Panc1 (cell line): Measurements from ENCODE around the gene C16orf46.

Experiments used
- POLR2AphosphoS5 ChIP-seq: IDR thresholded peaks from 2 replicates; pipeline ENCODE4 v1.6.1; 2012; ENCODE audit warnings: mild to moderate bottlenecking, low read depth, low read length, moderate library complexity
- SIN3A ChIP-seq: IDR thresholded peaks from 2 replicates; pipeline ENCODE4 v1.6.1; 2012; ENCODE audit warnings: low read depth, mild to moderate bottlenecking, low read length, moderate library complexity, borderline replicate concordance; ENCODE audit not compliant: insufficient read depth
- TCF7L2 ChIP-seq: IDR thresholded peaks from 2 replicates; pipeline ENCODE4 v1.6.1; 2011; ENCODE audit warnings: mild to moderate bottlenecking, low read depth, low read length, inconsistent platforms
- TF ChIP-seq, protein P1 (sequence below): fragments of 450-650 bp; IDR thresholded peaks from 2 replicates; pipeline ENCODE4 v1.5.1; 2017; ENCODE audit warnings: mild to moderate bottlenecking
- TF ChIP-seq, protein P2 (sequence below), 2 experiments: IDR thresholded peaks; 2 replicates each; pipeline ENCODE4 v1.6.1; 2011 to 2012; ENCODE audit warnings: low read depth in 2 of 2, control low read depth in 1 of 2, low read length in 1 of 2, mild to moderate bottlenecking in 1 of 2, moderate library complexity in 1 of 2; ENCODE audit not compliant: insufficient read depth in 1 of 2

DNA sequence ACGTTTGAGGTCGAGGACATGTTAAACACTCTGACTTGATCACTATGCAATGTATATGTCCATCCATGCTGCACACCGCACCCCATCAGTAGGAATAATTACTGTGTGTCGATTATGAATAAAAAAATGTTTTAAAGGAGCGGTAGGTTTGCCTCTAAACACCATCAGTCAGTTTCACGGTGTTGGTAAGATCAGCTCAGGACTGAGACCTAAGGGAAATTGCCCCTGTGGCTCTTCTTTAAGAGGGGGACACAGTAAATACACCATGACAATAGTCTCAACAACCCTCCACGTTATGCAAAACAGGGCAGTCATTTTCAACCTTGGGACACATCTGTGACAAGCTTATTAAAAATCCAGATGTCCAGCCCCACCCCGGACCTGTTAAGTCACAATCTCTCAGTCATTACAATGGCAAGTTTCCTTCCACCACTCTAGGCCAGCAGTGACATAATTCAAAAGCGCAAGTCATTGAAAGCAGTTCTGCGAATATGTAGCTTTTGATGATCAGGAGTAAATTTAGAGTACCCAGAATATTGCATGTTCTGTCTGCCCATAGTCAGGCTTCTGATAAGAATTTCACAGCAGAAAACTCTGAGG, 40.2 kb downstream of the C16orf46 start:
- TF ChIP-seq, protein P1, sequence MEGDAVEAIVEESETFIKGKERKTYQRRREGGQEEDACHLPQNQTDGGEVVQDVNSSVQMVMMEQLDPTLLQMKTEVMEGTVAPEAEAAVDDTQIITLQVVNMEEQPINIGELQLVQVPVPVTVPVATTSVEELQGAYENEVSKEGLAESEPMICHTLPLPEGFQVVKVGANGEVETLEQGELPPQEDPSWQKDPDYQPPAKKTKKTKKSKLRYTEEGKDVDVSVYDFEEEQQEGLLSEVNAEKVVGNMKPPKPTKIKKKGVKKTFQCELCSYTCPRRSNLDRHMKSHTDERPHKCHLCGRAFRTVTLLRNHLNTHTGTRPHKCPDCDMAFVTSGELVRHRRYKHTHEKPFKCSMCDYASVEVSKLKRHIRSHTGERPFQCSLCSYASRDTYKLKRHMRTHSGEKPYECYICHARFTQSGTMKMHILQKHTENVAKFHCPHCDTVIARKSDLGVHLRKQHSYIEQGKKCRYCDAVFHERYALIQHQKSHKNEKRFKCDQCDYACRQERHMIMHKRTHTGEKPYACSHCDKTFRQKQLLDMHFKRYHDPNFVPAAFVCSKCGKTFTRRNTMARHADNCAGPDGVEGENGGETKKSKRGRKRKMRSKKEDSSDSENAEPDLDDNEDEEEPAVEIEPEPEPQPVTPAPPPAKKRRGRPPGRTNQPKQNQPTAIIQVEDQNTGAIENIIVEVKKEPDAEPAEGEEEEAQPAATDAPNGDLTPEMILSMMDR: no peak
- TF ChIP-seq, protein P2, sequence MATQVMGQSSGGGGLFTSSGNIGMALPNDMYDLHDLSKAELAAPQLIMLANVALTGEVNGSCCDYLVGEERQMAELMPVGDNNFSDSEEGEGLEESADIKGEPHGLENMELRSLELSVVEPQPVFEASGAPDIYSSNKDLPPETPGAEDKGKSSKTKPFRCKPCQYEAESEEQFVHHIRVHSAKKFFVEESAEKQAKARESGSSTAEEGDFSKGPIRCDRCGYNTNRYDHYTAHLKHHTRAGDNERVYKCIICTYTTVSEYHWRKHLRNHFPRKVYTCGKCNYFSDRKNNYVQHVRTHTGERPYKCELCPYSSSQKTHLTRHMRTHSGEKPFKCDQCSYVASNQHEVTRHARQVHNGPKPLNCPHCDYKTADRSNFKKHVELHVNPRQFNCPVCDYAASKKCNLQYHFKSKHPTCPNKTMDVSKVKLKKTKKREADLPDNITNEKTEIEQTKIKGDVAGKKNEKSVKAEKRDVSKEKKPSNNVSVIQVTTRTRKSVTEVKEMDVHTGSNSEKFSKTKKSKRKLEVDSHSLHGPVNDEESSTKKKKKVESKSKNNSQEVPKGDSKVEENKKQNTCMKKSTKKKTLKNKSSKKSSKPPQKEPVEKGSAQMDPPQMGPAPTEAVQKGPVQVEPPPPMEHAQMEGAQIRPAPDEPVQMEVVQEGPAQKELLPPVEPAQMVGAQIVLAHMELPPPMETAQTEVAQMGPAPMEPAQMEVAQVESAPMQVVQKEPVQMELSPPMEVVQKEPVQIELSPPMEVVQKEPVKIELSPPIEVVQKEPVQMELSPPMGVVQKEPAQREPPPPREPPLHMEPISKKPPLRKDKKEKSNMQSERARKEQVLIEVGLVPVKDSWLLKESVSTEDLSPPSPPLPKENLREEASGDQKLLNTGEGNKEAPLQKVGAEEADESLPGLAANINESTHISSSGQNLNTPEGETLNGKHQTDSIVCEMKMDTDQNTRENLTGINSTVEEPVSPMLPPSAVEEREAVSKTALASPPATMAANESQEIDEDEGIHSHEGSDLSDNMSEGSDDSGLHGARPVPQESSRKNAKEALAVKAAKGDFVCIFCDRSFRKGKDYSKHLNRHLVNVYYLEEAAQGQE (IDR thresholded peaks at IDR 0.05; ENCODE audit: insufficient read depth in 1 of 2, low read depth in 2 of 2, low read length in 1 of 2): no peak
- TF ChIP-seq TCF7L2: no peak
- TF ChIP-seq SIN3A: no peak
- TF ChIP-seq POLR2AphosphoS5: no peak
